ENCODE data around the gene LHX5.

- TF ChIP-seq CTCF (IDR thresholded peaks at IDR 0.05; ENCODE audit: insufficient read depth, low read depth, low read length) = no peak
- TF ChIP-seq EZH2 (IDR thresholded peaks at IDR 0.05; ENCODE audit: insufficient read depth, low read length) = no peak
Measured at GRCh38 chr12:113500306-113500675, 28.6 kb upstream of the LHX5 start.

Data from astrocyte (in vitro differentiated cells and primary cell).